HepG2 (cell line): ENCODE data around the gene IFIT2. TPM values are rescaled to one million over a fixed set of nuclear protein-coding genes. Genes with fewer than 3 reads are reported as not detected.

ENCODE experiments used
- ATAC-seq: fragments of 200-7000 bp; cut with Tn5 transposase; 3 replicates; pipeline ENCODE4 v1.9.1; 2020; ENCODE audit warnings: mild to moderate bottlenecking, moderate library complexity
- BruUV-seq: library from RNA; stranded (reverse); fragments of 400-500 nt; replicated peaks from 2 replicates; lab custom pipeline; 2021; lab: Mats Ljungman, UMichigan
- CTCF ChIA-PET: fragments of 300-600 bp; formaldehyde crosslinking; extraction: SDS; loops from one replicate; lab custom pipeline; 2021; ENCODE audit warnings: low total read pairs, inconsistent platforms, low intra/inter-chr PET ratio; lab: Yijun Ruan, JAX
- POLR2A ChIA-PET: fragments of 350-600 bp; sonication (Branson Sonifier 250); formaldehyde crosslinking; loops from one replicate; lab custom pipeline; 2020; ENCODE audit warnings: antibody characterized with exemption, inconsistent platforms; lab: Yijun Ruan, JAX
- DNase-seq: peaks from one replicate; pipeline ENCODE4 v3.0.0-alpha.2; 2015; ENCODE audit warnings: low spot score
- FAIRE-seq: peaks from 3 replicates; lab custom pipeline; 2011; peaks lifted over from hg19 to GRCh38; lab: Jason Lieb, UNC
- H2AFZ ChIP-seq: one replicate; pipeline ENCODE4 v1.6.1; 2011; ENCODE audit warnings: low read length, inconsistent platforms
- H3K27ac ChIP-seq: fragments of 300-600 bp; 3 replicates; pipeline ENCODE4 v1.8.0; 2011; ENCODE audit warnings: mixed run types, mild to moderate bottlenecking, mixed read lengths, low read length, inconsistent platforms; ENCODE audit not compliant: insufficient read depth; ENCODE audit errors: extremely low read length
- H3K27me3 ChIP-seq, 2 experiments: fragments of 200-600 bp in 1 of 2; 2 replicates in 1 of 2; 3 replicates in 1 of 2; pipeline versions ENCODE4 v1.6.0 to v1.8.0; 2011; ENCODE audit warnings: low read length in 2 of 2, mild to moderate bottlenecking in 2 of 2, moderate library complexity in 2 of 2, inconsistent platforms in 1 of 2; ENCODE audit not compliant: insufficient read depth in 2 of 2, control insufficient read depth in 1 of 2
- H3K36me3 ChIP-seq, 2 experiments: fragments of 200-600 bp in 1 of 2; replicated peaks in 1 of 2; 2 replicates in 1 of 2; 3 replicates in 1 of 2; pipeline versions ENCODE4 v1.5.1 to v1.8.0; 2011; ENCODE audit warnings: low read length in 2 of 2, inconsistent platforms in 1 of 2; ENCODE audit not compliant: insufficient read depth in 2 of 2, control insufficient read depth in 1 of 2
- H3K4me1 ChIP-seq: 2 replicates; pipeline ENCODE4 v1.5.1; 2012; ENCODE audit warnings: low read length, inconsistent platforms; ENCODE audit not compliant: insufficient read depth
- H3K4me2 ChIP-seq: 2 replicates; pipeline ENCODE4 v1.6.0; 2011; ENCODE audit warnings: low read depth, low read length, inconsistent platforms
- H3K4me3 ChIP-seq, 3 experiments: fragments of 200-600 bp in 1 of 3; sonication (generic), shearing (Covaris generic) in 1 of 3; replicated peaks in 1 of 3; 2 replicates each; pipeline ENCODE4 v1.5.1; 2011 to 2016; ENCODE audit warnings: low read length in 3 of 3, inconsistent platforms in 2 of 3, low read depth in 2 of 3, mild to moderate bottlenecking in 2 of 3, control low read depth in 1 of 3, mixed read lengths in 1 of 3; ENCODE audit not compliant: insufficient read depth in 1 of 3
- H3K79me2 ChIP-seq: one replicate; pipeline ENCODE4 v1.6.1; 2011; ENCODE audit warnings: low read length, inconsistent platforms; ENCODE audit not compliant: insufficient read depth
- H3K9ac ChIP-seq: 2 replicates; pipeline ENCODE4 v1.6.0; 2011; ENCODE audit warnings: mild to moderate bottlenecking, low read depth, low read length, inconsistent platforms; ENCODE audit not compliant: insufficient read depth
- H3K9me3 ChIP-seq: 2 replicates; pipeline ENCODE4 v1.5.1; 2012; ENCODE audit warnings: mild to moderate bottlenecking, low read length
- H4K20me1 ChIP-seq: 2 replicates; pipeline ENCODE4 v1.6.0; 2011; ENCODE audit warnings: inconsistent platforms, mild to moderate bottlenecking, low read length, moderate library complexity; ENCODE audit not compliant: insufficient read depth
- ATM ChIP-seq: fragments of 450-650 bp; IDR thresholded peaks from 2 replicates; pipeline ENCODE4 v1.7.1; 2017; ENCODE audit warnings: mild to moderate bottlenecking, borderline replicate concordance
- ERF ChIP-seq: IDR thresholded peaks from 2 replicates; pipeline ENCODE4 v1.6.1; 2018; ENCODE audit warnings: missing biosample characterization, missing genetic modification reagents
- HMG20B ChIP-seq: conservative IDR thresholded peaks from 2 replicates; pipeline ENCODE4 v1.6.1; 2016; ENCODE audit warnings: missing genetic modification reagents, missing compliant biosample characterization
- ISX ChIP-seq: sonication (generic); formaldehyde crosslinking; conservative IDR thresholded peaks from 2 replicates; pipeline ENCODE4 v1.5.0; 2020; ENCODE audit warnings: missing genetic modification reagents
- NFRKB ChIP-seq: fragments of 450-650 bp; IDR thresholded peaks from 2 replicates; pipeline ENCODE4 v1.6.1; 2017
- NR1H2 ChIP-seq: sonication (generic); formaldehyde crosslinking; IDR thresholded peaks from 2 replicates; pipeline ENCODE4 v1.8.1; 2022; ENCODE audit warnings: low read depth, missing genetic modification reagents, borderline replicate concordance
- PCBP2 ChIP-seq: fragments of 200-400 bp; formaldehyde crosslinking; optimal IDR thresholded peaks from 2 replicates; pipeline ENCODE3; 2018; ENCODE audit warnings: low read length, low read depth; ENCODE audit not compliant: poor library complexity, severe bottlenecking
- ZFP36 ChIP-seq: fragments of 150-350 bp; IDR thresholded peaks from 2 replicates; pipeline ENCODE4 v1.6.1; 2018; ENCODE audit warnings: borderline replicate concordance, low read length, low read depth; ENCODE audit not compliant: partially characterized antibody
- ZMYM3 ChIP-seq: sonication (generic); formaldehyde crosslinking; IDR thresholded peaks from 2 replicates; pipeline ENCODE4 v1.5.1; 2020; ENCODE audit warnings: mild to moderate bottlenecking, missing genetic modification reagents
- ZNF180 ChIP-seq: sonication (generic); formaldehyde crosslinking; IDR thresholded peaks from 2 replicates; pipeline ENCODE4 v1.4.0; 2020; ENCODE audit warnings: low read depth, missing genetic modification reagents, borderline replicate concordance
- ZNF383 ChIP-seq: sonication (generic); formaldehyde crosslinking; IDR thresholded peaks from 2 replicates; pipeline ENCODE4 v1.4.0; 2020; ENCODE audit warnings: missing genetic modification reagents, mild to moderate bottlenecking, borderline replicate concordance
- ZNF451 ChIP-seq: sonication (generic); formaldehyde crosslinking; IDR thresholded peaks from 2 replicates; pipeline ENCODE4 v1.5.0; 2020; ENCODE audit warnings: mild to moderate bottlenecking, missing genetic modification reagents
- ZNF558 ChIP-seq: sonication (generic); formaldehyde crosslinking; IDR thresholded peaks from 2 replicates; pipeline ENCODE4 v1.9.0; 2022; ENCODE audit warnings: mild to moderate bottlenecking, missing genetic modification reagents, borderline replicate concordance
- ZNF766 ChIP-seq: sonication (generic); formaldehyde crosslinking; IDR thresholded peaks from 2 replicates; pipeline ENCODE4 v1.5.0; 2020; ENCODE audit warnings: missing genetic modification reagents, borderline replicate concordance
- WGBS: methylation state at CpG from one replicate; pipeline ENCODE4 v1.1.6; 2017; ENCODE audit warnings: low lambda C conversion rate; 5-methylcytosine and 5-hydroxymethylcytosine counted together
- in situ Hi-C: cut with HindIII; loops from 2 replicates; pipeline ENCODE4 v1.10.0; 2017; ENCODE audit warnings: low pct_unique_long_range_greater_than_20kb; ENCODE audit not compliant: extremely low pct_ligation_motif_present
- intact Hi-C: fragments of 100-400 bp; cut with micrococcal nuclease; formaldehyde crosslinking; loops from one replicate; pipeline ENCODE4 v1.10.0; 2022; ENCODE audit not compliant: unreplicated experiment
- polyA plus RNA-seq, 8 experiments: library from polyadenylated mRNA; depleted of rRNA in 3 of 8; stranded (reverse) in 7 of 8; unstranded in 1 of 8; fragments of >200 nt; fragmentation: Illumina TruSeq in 4 of 8; extraction: Trizol in 4 of 8; gene quantifications; 2 replicates each; pipeline versions ENCODE4 v1.2.1 to v1.2.3, GENCODE V29; 2011 to 2016; ENCODE audit warnings: low read depth in 4 of 8, missing spikeins in 1 of 8, mixed read lengths in 1 of 8; ENCODE audit not compliant: insufficient read depth in 1 of 8
- total RNA-seq, 5 experiments: library from RNA; depleted of rRNA; stranded (reverse); fragments of >200 nt; fragmentation: Illumina TruSeq; extraction: Trizol; gene quantifications; 2 replicates each; pipeline ENCODE4 v1.2.3, GENCODE V29; 2016; ENCODE audit warnings: low read depth in 1 of 5

Gene IFIT2
- total and polyA plus RNA-seq, 2 of the 13 experiments (the other 11 are each of a cell fraction or from before 2014, with no cell fraction given), result 0.04 to 0.15 TPM

DNA sequence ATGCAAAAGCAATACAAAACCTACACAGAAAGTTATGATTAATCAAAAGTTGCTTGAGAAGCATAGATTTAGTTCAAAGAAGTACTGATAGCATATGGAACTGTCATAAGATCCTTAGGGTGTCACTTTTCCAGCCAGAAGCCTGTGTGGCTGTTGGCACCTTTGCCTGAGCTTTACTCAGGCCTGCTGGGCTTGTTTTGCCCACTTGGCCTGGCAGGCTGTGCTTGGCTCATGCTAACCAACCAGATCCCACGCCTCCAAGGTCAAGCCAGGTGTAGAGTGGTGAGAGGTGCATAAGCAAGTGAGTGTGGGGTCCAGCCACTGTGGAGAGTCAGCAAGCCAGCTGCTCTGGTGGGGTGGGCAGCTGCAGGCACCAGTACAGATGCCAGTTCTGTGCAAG is 38.3 kb upstream of the IFIT2 start:
- H3K9ac ChIP-seq, result no peak overlapping the region
- H3K4me3 ChIP-seq, result no peak overlapping the region
- ATAC-seq, result no peak
- DNase-seq, result no peak
- H3K27me3 ChIP-seq, result no peaks in the 10 kb centered on the region; a peak in 1 of 5 replicates
- no TSS peak for BruUV-seq
- no CpG with 5 or more reads among the region's 1 CpG for WGBS
- CTCF ChIA-PET, result no interaction called here
- POLR2A ChIA-PET, result interaction anchor here (0.6 kb wide), 1 partner anchor 9 kb away, joined by 3 read pairs; no protein-coding TSS in a partner anchor
- no peak for TF ChIP-seq ZNF766
- TF ChIP-seq ZFP36, result no peak
- TF ChIP-seq HMG20B (CRISPR knock-in tag), result no peak
- intact Hi-C loops (no loop called here), in situ Hi-C loops (no loop called here)
- peaks cover 7% of the 10 kb centered on the region for H3K4me1 ChIP-seq
- no peak overlapping the region for H3K4me2 ChIP-seq
- no peaks in the 10 kb centered on the region for H3K36me3 ChIP-seq
- no peaks in the 10 kb centered on the region for H3K79me2 ChIP-seq
- no peaks in the 10 kb centered on the region for H3K9me3 ChIP-seq
- H4K20me1 ChIP-seq, result no peaks in the 10 kb centered on the region
- H3K27ac ChIP-seq, result no peak overlapping the region
- no peak overlapping the region for H2AFZ ChIP-seq
- FAIRE-seq, result no peak

- Histone ChIP-seq H3K9ac (no peak overlapping the region), H3K4me3 (no peak overlapping the region), H3K27ac (no peak overlapping the region), H3K4me1 (peaks cover 21% of the 10 kb centered on the region), H2AFZ (no peak overlapping the region), H3K4me2 (no peak overlapping the region)
- ATAC-seq, result no peak
- WGBS, result 18% methylated on average over 1 of the region's 1 CpG
- intact Hi-C loops, result no loop called here
- TF ChIP-seq ERF (no peak), ZNF383 (CRISPR knock-in tag) (no peak), ZNF558 (CRISPR knock-in tag) (no peak), ATM (no peak), ZNF451 (CRISPR knock-in tag) (no peak), NFRKB (no peak), ZMYM3 (CRISPR knock-in tag) (no peak), ISX (CRISPR knock-in tag) (no peak), ZNF180 (CRISPR knock-in tag) (no peak), NR1H2 (CRISPR knock-in tag) (no peak), PCBP2 (no peak)
- TF ChIP-seq, all 625 proteins: peak for 0
- ChIA-PET CTCF (no interaction called here), POLR2A (no interaction called here)
- BruUV-seq, result no TSS peak
- no peaks in the 10 kb centered on the region for H3K79me2 ChIP-seq
- no peaks in the 10 kb centered on the region for H4K20me1 ChIP-seq
- FAIRE-seq (no peak), DNase-seq (no peak)
- H3K36me3 ChIP-seq, result no peaks in the 10 kb centered on the region
- H3K27me3 ChIP-seq, result no peaks in the 10 kb centered on the region; a peak in 1 of 5 replicates
- H3K9me3 ChIP-seq, result no peaks in the 10 kb centered on the region
- in situ Hi-C loops, result no loop called here
Measured at GRCh38 chr10:89266721-89267453, 35.0 kb upstream of the IFIT2 start.
